ENCODE measurements around the gene ATN1.

Gene ATN1

DNA sequence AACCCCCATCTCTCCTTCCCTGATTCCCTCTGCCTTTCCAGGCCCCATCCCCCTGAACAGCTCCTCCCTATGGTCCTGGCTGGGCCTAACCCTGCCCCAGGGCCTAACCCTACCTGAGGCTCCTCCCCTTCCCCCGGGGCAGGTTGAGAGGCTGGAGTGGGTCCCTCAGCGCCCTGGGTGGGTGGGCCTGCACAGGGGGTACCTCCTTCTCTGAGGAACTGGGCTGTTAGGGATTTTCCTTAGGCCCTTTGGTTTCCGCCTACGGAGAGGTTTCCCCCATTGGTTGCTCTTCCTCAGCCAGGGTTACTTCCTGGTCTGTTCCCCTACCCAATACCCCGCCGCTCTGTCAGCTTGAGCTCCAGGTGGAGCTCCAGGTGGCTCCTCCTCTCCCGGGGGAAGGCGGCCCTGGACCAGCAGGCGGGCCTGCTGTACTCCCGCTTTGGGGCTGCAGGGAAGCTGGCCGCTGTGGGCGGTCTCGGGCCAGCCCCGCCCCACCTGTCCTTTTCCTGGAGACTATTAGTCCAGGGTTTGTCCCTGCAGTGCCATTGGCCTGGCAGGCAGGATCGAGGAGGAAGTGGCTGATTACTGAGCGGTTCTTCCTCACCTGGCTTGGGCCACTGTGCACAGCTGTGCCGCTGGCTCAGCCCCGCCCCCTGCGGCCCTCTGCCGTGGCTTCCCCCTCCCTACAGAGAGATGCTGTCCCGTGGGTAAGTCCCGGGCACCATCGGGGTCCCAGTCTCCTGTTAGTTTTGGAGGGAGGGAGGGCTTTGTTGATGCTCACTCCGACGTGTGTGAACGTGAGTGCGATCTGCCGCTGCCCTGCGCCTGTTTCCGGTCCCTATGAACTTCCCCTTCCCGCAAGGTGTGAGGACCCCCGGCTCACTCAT, 18.5 kb downstream of the ATN1 start:
- peak; percentile 35 to 72 (median 60) for DNase-seq

GRCh38 chr12:6946920-6947374, 19.2 kb downstream of the ATN1 start:
- DNase-seq: peak in 2 of 6 experiments; percentile 43 to 47

GRCh38 chr12:6947615-6948014, 19.9 kb downstream of the ATN1 start:
- DNase-seq: no peak

DNA sequence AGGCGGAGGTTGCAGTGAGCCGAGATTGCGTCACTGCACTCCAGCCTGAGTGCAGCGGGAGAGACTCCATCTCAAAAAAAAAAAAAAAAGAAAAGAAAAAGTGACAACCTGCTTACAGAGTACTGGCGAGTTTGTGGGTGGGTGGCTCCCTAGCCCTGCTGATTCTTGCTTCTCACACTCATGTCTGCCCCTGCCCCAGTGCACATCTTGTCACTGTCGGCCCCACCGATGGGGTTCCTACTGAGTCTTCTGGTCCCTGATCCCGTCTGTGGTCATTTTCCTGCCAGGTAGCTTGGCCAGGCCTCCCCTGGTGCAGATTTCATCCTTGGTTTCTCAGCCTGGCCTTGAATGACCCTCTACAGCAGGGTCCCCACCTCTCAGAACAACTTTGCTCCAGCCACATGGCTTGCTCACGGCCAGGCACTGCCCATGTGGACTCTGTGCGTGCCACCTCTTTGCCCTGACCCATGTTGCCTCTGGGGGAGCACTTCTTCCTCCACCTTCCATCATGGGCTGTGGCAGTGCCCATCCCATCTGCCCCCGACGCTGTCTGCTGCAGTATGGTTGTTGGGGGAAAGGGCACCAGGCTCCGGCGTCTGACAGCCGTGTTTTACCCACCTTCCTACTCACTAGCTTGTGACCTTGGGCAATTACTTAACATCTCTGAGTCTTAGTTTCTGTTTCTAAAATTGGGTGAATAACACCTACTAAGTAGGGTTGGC, 21.3 kb downstream of the ATN1 start:
- DNase-seq: peak in 2 of 6 experiments; percentile 11 to 25

- peak in 3 of 6 experiments; percentile 27 to 44 (median 31) for DNase-seq
Measured at GRCh38 chr12:6950401-6950801, 22.6 kb downstream of the ATN1 start.

DNA sequence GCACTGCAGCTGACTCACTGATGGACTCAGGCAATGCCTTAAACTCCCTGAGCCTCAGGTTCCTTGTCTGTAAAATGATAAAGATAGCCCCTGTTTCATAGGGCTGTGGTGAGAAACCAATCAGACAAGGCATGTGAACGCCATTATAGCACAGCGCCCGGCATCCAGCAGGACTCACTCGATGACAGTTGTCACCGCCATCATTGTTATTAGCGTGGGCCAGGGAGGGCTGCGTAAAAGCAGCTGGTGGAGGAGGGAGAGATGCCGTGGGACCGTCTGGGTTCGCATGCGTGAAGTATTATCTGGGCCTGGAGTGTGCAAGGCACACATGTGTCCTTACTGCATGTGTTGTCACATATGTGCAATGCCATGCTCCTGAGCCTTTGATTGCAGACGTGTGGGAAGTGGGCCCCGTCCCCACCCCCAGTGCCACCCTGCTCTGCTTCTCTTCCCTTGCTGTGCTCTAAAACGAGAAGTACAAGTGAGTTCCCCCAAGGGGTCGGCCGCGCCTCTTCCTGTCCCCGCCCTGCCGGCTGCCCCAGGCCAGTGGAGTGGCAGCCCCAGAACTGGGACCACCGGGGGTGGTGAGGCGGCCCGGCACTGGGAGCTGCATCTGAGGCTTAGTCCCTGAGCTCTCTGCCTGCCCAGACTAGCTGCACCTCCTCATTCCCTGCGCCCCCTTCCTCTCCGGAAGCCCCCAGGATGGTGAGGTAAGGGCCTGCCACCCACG, 23.2 kb downstream of the ATN1 start, which contains the start of gene PTPN6:
Gene PTPN6 (plus strand): TSS at position 546 of the 730 bp plus-strand sequence. CDS start 157 bp downstream, at position 703.
- DNase-seq: peak; percentile 42 to 60 (median 47)

DNA sequence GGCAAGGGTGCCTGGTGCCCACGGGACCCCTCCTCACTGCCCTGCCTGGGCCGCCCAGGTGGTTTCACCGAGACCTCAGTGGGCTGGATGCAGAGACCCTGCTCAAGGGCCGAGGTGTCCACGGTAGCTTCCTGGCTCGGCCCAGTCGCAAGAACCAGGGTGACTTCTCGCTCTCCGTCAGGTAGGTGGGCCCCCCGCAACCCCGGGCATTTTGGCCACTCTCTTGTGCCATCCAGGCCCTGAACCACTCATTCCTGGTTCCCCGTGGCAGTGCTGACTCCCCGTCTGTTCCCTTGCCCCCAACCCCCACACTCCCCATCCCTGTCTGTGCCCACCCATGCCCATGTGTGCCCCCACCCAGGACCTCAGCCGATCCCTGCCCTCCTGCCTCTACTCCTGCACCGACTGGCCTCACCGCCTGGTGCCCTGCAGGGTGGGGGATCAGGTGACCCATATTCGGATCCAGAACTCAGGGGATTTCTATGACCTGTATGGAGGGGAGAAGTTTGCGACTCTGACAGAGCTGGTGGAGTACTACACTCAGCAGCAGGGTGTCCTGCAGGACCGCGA, 23.9 kb downstream of the ATN1 start:
- DNase-seq: peak in 2 of 6 experiments; percentile 37 to 43

GRCh38 chr12:6952121-6952862, 24.5 kb downstream of the ATN1 start:
- DNase-seq: peak in 3 of 6 experiments; percentile 29 to 35 (median 31)

- DNase-seq: peak in 2 of 6 experiments; percentile 28 to 49
Measured at GRCh38 chr12:6952863-6953441, 25.2 kb downstream of the ATN1 start.

DNA sequence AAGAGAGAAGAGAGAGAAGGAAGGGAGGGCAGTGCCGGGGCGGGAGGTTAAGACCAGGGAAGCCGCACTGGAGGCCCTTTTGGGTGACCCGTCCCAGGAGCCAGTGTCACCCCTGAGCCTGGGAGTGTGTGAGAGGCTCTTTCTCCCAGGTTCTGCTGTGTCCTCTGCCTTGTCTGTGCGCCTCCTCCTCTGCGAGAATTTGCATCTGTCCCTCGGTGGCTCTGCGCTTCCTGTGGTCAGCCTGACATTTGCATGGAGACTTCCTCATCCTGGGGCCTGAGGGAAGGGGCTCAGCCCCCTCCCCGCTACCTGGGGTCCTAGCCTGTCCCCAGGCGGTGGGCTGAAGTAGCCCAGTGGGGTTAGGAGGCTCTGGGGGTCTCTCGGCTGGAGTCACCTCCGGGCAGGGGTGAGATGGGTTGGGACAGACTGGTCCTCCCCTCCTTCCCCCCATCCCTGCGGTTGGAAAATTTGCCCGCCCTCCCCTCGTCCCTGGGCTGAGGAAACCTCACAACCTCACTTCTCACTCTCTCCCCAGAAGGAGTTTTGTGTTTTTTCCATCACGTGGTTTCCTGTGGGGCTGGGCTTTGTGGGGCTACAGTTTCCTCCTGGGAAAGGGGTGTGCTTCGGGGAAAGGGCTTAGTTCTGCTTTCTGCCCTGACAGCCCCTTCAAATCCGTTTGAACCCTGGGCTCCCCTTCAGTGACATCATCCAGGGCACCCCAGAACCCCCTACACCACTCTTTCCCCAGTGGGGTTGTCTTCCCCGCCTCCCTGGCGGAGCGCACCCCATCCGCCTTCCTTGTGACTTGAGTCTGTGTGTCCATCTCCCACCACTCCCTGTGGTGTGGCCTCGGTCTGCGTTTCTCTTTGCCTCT, 25.9 kb downstream of the ATN1 start:
- peak; percentile 61 to 82 (median 75) for DNase-seq

GRCh38 chr12:6954316-6955107, 26.8 kb downstream of the ATN1 start:
- DNase-seq: no peak

DNA sequence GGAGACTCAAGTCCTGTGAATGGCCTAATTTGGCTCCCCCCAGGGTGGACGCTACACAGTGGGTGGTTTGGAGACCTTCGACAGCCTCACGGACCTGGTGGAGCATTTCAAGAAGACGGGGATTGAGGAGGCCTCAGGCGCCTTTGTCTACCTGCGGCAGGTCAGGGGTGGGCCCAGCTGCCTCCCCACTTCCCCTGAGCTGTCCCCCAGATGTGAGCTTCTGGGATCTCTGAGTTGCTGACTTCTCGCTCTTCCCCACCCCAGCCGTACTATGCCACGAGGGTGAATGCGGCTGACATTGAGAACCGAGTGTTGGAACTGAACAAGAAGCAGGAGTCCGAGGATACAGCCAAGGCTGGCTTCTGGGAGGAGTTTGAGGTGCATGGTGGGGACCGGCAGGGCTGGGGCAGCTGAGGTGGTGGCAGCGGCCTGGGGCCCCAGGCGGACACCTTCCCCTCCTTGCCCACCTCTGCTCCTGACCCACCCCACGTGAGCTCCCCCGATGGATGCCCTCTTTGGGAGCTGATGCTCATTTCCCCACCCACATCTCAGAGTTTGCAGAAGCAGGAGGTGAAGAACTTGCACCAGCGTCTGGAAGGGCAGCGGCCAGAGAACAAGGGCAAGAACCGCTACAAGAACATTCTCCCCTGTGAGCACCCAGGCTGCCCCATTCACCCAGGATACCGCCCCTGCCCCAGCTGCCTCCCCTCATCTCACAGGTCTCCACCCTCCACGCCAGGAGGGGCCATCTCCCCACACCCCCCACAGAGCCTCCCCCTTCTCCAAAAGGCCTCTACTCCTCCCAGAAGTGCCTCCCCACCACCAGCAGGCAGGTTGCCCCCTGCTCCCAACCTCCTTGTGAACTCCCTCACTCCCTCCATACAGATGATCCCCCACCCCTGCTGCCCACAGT, 27.6 kb downstream of the ATN1 start:
- DNase-seq: no peak

GRCh38 chr12:6956021-6956727, 28.4 kb downstream of the ATN1 start:
- DNase-seq: no peak

DNA sequence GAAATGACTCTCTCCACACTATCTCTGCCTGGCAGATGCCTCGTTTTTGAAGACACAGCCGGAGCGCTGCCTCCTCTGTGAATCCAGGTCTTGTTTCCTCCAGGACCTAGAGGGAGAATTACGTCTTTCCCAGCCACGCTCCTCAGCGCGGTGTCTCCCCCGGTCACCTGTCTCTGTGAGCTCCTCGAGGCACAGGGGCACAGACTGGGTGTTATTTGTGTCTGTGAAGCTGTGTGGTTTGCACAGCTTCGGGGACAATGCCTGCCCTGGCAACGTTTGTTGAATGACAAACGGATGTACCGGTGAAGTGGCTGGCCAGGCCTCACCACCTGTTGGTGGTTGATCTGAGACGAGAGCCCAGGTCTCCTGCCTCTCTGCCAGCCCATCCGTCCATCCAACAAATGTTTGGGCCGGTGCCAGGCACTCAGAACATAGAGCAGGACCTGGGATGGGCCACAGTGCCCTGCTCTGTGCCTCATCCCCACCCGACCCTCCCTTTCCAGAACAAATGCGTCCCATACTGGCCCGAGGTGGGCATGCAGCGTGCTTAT, 29.5 kb downstream of the ATN1 start:
- no peak for DNase-seq

DNA sequence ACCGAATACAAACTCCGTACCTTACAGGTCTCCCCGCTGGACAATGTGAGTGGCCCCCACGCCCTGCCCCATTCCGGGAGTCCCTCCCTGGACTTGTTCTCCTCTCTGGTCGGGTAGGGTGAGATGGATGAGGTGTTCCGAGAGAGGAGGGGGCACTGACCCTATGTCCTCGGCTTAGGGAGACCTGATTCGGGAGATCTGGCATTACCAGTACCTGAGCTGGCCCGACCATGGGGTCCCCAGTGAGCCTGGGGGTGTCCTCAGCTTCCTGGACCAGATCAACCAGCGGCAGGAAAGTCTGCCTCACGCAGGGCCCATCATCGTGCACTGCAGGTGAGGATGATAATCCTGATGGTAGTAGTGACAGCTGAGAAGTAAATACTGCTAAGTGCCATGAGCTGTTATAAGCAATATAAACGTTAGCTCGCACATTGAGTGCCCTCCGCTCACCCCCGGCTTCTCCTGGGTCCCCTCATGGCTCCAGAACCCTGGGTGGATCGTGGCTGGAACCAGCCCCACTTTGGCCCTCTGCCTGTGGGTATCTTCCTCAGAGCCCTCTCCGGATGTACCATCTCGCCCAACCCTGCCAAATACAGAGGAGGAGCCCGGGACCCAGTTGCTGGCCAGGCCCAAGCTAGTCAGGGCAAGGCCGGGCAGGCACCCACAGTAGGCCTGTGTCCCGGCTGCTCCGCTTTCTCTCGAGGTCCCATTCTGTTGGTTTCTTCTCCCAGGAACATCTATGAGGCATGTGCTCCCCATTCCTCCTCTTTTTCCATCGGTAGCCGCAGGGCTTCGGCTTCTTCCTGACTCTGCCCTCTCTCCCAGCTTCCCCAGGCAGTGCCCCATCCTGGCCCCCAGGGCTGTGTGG, 30.2 kb downstream of the ATN1 start:
- DNase-seq: peak in 1 of 6 experiments; percentile 40

DNA sequence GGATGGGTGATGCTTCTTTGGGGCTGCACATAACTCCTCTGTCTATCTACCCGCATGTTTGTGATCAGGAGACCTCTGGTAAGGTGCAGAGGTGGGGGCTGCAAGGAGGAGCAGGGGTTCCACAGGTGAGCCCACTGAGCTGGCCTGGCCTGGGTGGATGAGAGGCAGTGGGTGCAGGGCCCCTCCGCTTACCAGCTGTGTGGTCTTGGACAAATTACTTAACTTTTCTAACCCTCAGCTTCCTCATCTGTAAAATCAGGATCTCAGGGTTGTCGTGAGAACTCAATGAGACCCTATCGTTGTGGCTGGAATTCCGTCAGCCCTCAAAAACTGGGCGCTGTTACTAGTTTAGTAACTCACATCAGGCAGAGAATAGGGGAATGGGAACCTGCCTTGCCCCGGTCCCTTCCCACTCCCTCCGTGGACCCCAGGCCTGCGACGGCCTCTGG, 30.9 kb downstream of the ATN1 start:
- no peak for DNase-seq
